Endothelial cell of umbilical vein (primary cell): ENCODE measurements around the gene AARS2. TPM values are rescaled to one million over a fixed set of nuclear protein-coding genes. Genes with fewer than 3 reads are reported as not detected.

Source experiments
- BruUV-seq: library from RNA; stranded (reverse); fragments of 400-500 nt; replicated peaks from 2 replicates; lab custom pipeline; 2021; lab: Mats Ljungman, UMichigan
- CTCF ChIA-PET: fragments of 300-600, 350-600 bp; sonication (Branson Sonifier 250); formaldehyde crosslinking; loops from one replicate; lab custom pipeline; 2021; ENCODE audit warnings: antibody characterized with exemption, inconsistent platforms; lab: Charles Lee
- POLR2A ChIA-PET: fragments of 300-600, 350-600 bp; sonication (Branson Sonifier 250); formaldehyde crosslinking; loops from one replicate; lab custom pipeline; 2021; ENCODE audit warnings: antibody characterized with exemption, inconsistent platforms; lab: Charles Lee
- DNase-seq: peaks from one replicate; pipeline ENCODE4 v3.0.0-alpha.2; 2011; ENCODE audit warnings: low read depth, low spot score
- FAIRE-seq: peaks from 2 replicates; lab custom pipeline; 2011; peaks lifted over from hg19 to GRCh38; lab: Jason Lieb, UNC
- H2AFZ ChIP-seq: 2 replicates; pipeline ENCODE4 v1.6.0; 2012; ENCODE audit warnings: low read depth, low read length, control low read depth, inconsistent platforms
- H3K27ac ChIP-seq: 2 replicates; pipeline ENCODE4 v1.5.1; 2011; ENCODE audit warnings: low read depth, mild to moderate bottlenecking, control low read depth, low read length, moderate library complexity; ENCODE audit not compliant: insufficient read depth
- H3K27me3 ChIP-seq, 2 experiments: 2 replicates each; pipeline versions ENCODE4 v1.6.0 to v1.6.1; 2011; ENCODE audit warnings: low read length in 2 of 2, mixed read lengths in 1 of 2; ENCODE audit not compliant: control insufficient read depth in 2 of 2, insufficient read depth in 2 of 2
- H3K36me3 ChIP-seq, 2 experiments: 2 replicates in 1 of 2; 3 replicates in 1 of 2; pipeline ENCODE4 v1.5.1; 2011; ENCODE audit warnings: low read length in 2 of 2, mild to moderate bottlenecking in 1 of 2, moderate library complexity in 1 of 2; ENCODE audit not compliant: control insufficient read depth in 2 of 2, insufficient read depth in 2 of 2; ENCODE audit errors: extremely low read depth in 1 of 2
- H3K4me1 ChIP-seq: 3 replicates; pipeline ENCODE4 v1.5.1; 2011; ENCODE audit warnings: mild to moderate bottlenecking, low read length; ENCODE audit not compliant: control insufficient read depth, insufficient read depth; ENCODE audit errors: extremely low read depth
- H3K4me2 ChIP-seq: 2 replicates; pipeline ENCODE4 v1.6.1; 2011; ENCODE audit warnings: low read length, control low read depth, mixed read lengths; ENCODE audit not compliant: insufficient read depth
- H3K4me3 ChIP-seq, 3 experiments: fragments of 200-600 bp in 1 of 3; sonication (generic), shearing (Covaris generic) in 1 of 3; replicated peaks in 1 of 3; 2 replicates each; pipeline ENCODE4 v1.5.1; 2011 to 2016; ENCODE audit warnings: control low read depth in 3 of 3, low read length in 3 of 3, mild to moderate bottlenecking in 2 of 3, inconsistent platforms in 1 of 3, low read depth in 1 of 3, moderate library complexity in 1 of 3; ENCODE audit not compliant: insufficient read depth in 1 of 3
- H3K79me2 ChIP-seq: 2 replicates; pipeline ENCODE4 v1.6.0; 2012; ENCODE audit warnings: low read length, inconsistent platforms; ENCODE audit not compliant: control insufficient read depth, insufficient read depth
- H3K9ac ChIP-seq: replicated peaks from 2 replicates; pipeline ENCODE3; 2011; ENCODE audit warnings: low read length, control low read depth; ENCODE audit not compliant: insufficient read depth; ENCODE audit errors: extremely low read depth
- H3K9me1 ChIP-seq: replicated peaks from 3 replicates; pipeline ENCODE4 v1.6.0; 2011; ENCODE audit warnings: mild to moderate bottlenecking, low read length; ENCODE audit not compliant: control insufficient read depth, insufficient read depth; ENCODE audit errors: extremely low read depth
- H3K9me3 ChIP-seq: replicated peaks from 2 replicates; pipeline ENCODE4 v1.5.1; 2012; ENCODE audit warnings: low read length, inconsistent platforms; ENCODE audit not compliant: control insufficient read depth, insufficient read depth
- H4K20me1 ChIP-seq: replicated peaks from 2 replicates; pipeline ENCODE3; 2011; ENCODE audit warnings: mild to moderate bottlenecking, low read length; ENCODE audit not compliant: control insufficient read depth, insufficient read depth; ENCODE audit errors: extremely low read depth
- EZH2 ChIP-seq: IDR thresholded peaks from 2 replicates; pipeline ENCODE4 v1.6.1; 2012; ENCODE audit warnings: borderline replicate concordance, low read depth, mild to moderate bottlenecking, moderate library complexity, low read length, inconsistent platforms; ENCODE audit not compliant: severe bottlenecking
- FOS ChIP-seq: IDR thresholded peaks from 2 replicates; pipeline ENCODE4 v1.6.1; 2011; ENCODE audit warnings: mild to moderate bottlenecking, low read length, moderate library complexity, borderline replicate concordance; ENCODE audit not compliant: insufficient read depth
- GATA2 ChIP-seq: IDR thresholded peaks from 2 replicates; pipeline ENCODE4 v1.7.0; 2011; ENCODE audit warnings: low read depth, mild to moderate bottlenecking, moderate library complexity, mixed read lengths, low read length; ENCODE audit not compliant: insufficient read length, insufficient read depth
- JUN ChIP-seq: IDR thresholded peaks from 2 replicates; pipeline ENCODE4 v1.6.1; 2011; ENCODE audit warnings: borderline replicate concordance, low read depth; ENCODE audit not compliant: insufficient read length, insufficient read depth
- MYC ChIP-seq: IDR thresholded peaks from one replicate; pipeline ENCODE4 v1.6.1; 2011; ENCODE audit warnings: mild to moderate bottlenecking, low read depth, low read length
- POLR2A ChIP-seq: IDR thresholded peaks from 2 replicates; pipeline ENCODE4 v1.6.1; 2012; ENCODE audit warnings: low read depth, mild to moderate bottlenecking, control low read depth, low read length
- POLR2AphosphoS5 ChIP-seq: IDR thresholded peaks from 2 replicates; pipeline ENCODE4 v1.6.1; 2012; ENCODE audit warnings: low read depth, mild to moderate bottlenecking, control low read depth, low read length, moderate library complexity; ENCODE audit not compliant: insufficient read depth
- dilution Hi-C: fragments of 300-500 bp; cut with MboI; formaldehyde crosslinking; loops from one replicate; pipeline ENCODE4 v1.15.0; 2019; ENCODE audit warnings: low sequenced_read_pairs; ENCODE audit not compliant: extremely low pct_ligation_motif_present
- intact Hi-C: fragments of 100-400 bp; cut with micrococcal nuclease; formaldehyde crosslinking; loops from one replicate; pipeline ENCODE4 v1.10.0; 2022
- polyA plus RNA-seq, 4 experiments: library from polyadenylated mRNA; depleted of rRNA in 3 of 4; stranded (reverse) in 3 of 4; unstranded in 1 of 4; fragments of >200 nt; gene quantifications; 2 replicates each; pipeline versions ENCODE4 v1.2.1 to v1.2.3, GENCODE V29; 2011 to 2012; ENCODE audit warnings: missing spikeins in 1 of 4
- total RNA-seq: library from RNA; stranded (reverse); gene quantifications from 2 replicates; pipeline ENCODE4 v1.2.3, GENCODE V29; 2021
- TF ChIP-seq, protein P1 (sequence below), 2 donors: IDR thresholded peaks; 1 replicate in 1 of 2; 2 replicates in 1 of 2; pipeline ENCODE4 v1.5.1; 2011; ENCODE audit warnings: low read length in 2 of 2, mild to moderate bottlenecking in 2 of 2, moderate library complexity in 2 of 2, control low read depth in 1 of 2, inconsistent platforms in 1 of 2, low read depth in 1 of 2; ENCODE audit not compliant: insufficient read depth in 1 of 2; ENCODE audit errors: extremely low read depth in 1 of 2
- TF ChIP-seq, protein P2 (sequence below): IDR thresholded peaks from 2 replicates; pipeline ENCODE4 v1.6.1; 2011; ENCODE audit not compliant: insufficient read depth, insufficient read length

Gene AARS2
- total and polyA plus RNA-seq, 2 donors (not counting 3 experiments of a cell fraction or from before 2014, with no cell fraction given) = 8.3 to 17.9 TPM

DNA sequence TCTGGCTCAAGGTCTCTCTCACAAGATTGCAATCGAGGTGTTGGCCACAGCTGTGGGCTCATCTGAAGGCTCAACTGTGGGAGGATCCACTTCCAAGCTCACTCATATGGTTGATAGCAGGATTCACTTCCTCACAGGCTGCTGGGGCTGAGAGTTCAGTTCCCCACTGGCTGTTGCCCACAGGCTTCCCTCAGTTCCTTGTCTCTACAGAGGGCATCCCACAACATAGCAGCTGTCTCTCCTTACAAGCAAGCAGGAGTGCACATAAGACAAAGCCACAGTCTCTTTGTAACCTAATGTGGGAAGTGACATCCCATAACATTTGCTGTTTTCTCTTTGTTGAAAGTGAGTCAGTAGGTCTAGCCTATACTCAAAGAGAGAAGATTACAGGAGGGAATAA, 43.3 kb upstream of the AARS2 start:
- no peak overlapping the region for H2AFZ ChIP-seq
- FAIRE-seq (no peak), DNase-seq (no peak)
- no peaks in the 10 kb centered on the region for H3K4me1 ChIP-seq
- H3K4me2 ChIP-seq = no peak overlapping the region
- H3K27ac ChIP-seq = no peak overlapping the region
- BruUV-seq = no TSS peak
- H3K9me3 ChIP-seq = no peaks in the 10 kb centered on the region
- H3K9ac ChIP-seq = no peak overlapping the region
- H3K27me3 ChIP-seq = peaks cover 11% of the 10 kb centered on the region in 2 experiments
- H3K36me3 ChIP-seq = no peaks in the 10 kb centered on the region
- H4K20me1 ChIP-seq = no peaks in the 10 kb centered on the region
- H3K79me2 ChIP-seq = no peaks in the 10 kb centered on the region
- H3K4me3 ChIP-seq = no peak overlapping the region
- TF ChIP-seq POLR2AphosphoS5 (no peak), GATA2 (no peak), EZH2 (no peak), MYC (no peak), POLR2A (no peak), FOS (no peak), JUN (no peak)
- TF ChIP-seq, protein P1, sequence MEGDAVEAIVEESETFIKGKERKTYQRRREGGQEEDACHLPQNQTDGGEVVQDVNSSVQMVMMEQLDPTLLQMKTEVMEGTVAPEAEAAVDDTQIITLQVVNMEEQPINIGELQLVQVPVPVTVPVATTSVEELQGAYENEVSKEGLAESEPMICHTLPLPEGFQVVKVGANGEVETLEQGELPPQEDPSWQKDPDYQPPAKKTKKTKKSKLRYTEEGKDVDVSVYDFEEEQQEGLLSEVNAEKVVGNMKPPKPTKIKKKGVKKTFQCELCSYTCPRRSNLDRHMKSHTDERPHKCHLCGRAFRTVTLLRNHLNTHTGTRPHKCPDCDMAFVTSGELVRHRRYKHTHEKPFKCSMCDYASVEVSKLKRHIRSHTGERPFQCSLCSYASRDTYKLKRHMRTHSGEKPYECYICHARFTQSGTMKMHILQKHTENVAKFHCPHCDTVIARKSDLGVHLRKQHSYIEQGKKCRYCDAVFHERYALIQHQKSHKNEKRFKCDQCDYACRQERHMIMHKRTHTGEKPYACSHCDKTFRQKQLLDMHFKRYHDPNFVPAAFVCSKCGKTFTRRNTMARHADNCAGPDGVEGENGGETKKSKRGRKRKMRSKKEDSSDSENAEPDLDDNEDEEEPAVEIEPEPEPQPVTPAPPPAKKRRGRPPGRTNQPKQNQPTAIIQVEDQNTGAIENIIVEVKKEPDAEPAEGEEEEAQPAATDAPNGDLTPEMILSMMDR (IDR thresholded peaks at IDR 0.05; ENCODE audit: extremely low read depth in 1 of 2, insufficient read depth in 1 of 2, low read depth in 1 of 2, low read length in 2 of 2) = no peak
- TF ChIP-seq, protein P2, sequence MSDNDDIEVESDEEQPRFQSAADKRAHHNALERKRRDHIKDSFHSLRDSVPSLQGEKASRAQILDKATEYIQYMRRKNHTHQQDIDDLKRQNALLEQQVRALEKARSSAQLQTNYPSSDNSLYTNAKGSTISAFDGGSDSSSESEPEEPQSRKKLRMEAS = no peak
- dilution Hi-C loops = no loop called here
- ChIA-PET POLR2A (no interaction called here), CTCF (no interaction called here)
- intact Hi-C loops = no loop called here
- no peaks in the 10 kb centered on the region for H3K9me1 ChIP-seq
